Psoas muscle (tissue), 8 donors: ENCODE measurements around the gene ATP6V0A4. TPM values are rescaled to one million over a fixed set of nuclear protein-coding genes. Genes with fewer than 3 reads are reported as not detected.
"Not testable (repeated sequence)": the region's sequence is repeated elsewhere in the genome, so short reads cannot be mapped to it uniquely, and the experiment has no call there.

Experiments used
- ATAC-seq, 4 donors: fragments of 200-7000 bp; cut with Tn5 transposase; one replicate each; pipeline ENCODE4 v1.9.1; 2020; ENCODE audit warnings: moderate library complexity in 3 of 4, mild to moderate bottlenecking in 2 of 4
- DNase-seq, 2 donors: peaks; one replicate each; pipeline ENCODE4 v3.0.0-alpha.2; 2020
- H3K27ac ChIP-seq: fragments of 200-600 bp; one replicate; pipeline ENCODE4 v1.8.0; 2022
- H3K27me3 ChIP-seq, 3 donors: fragments of 200-600 bp in 1 of 3; one replicate each; pipeline versions ENCODE4 v1.6.1 to v1.8.0; 2013 to 2022; ENCODE audit warnings: low read length in 2 of 3, mild to moderate bottlenecking in 2 of 3, moderate library complexity in 1 of 3; ENCODE audit not compliant: insufficient read depth in 3 of 3
- H3K36me3 ChIP-seq, 2 donors: fragments of 200-600 bp in 1 of 2; one replicate each; pipeline versions ENCODE4 v1.6.1 to v1.8.0; 2013 to 2022; ENCODE audit warnings: low read depth in 1 of 2, mild to moderate bottlenecking in 1 of 2, moderate library complexity in 1 of 2; ENCODE audit not compliant: insufficient read depth in 1 of 2
- H3K4me1 ChIP-seq: fragments of 200-600 bp; one replicate; pipeline ENCODE4 v1.8.0; 2022
- H3K4me3 ChIP-seq: fragments of 200-600 bp; one replicate; pipeline ENCODE4 v1.8.0; 2022; ENCODE audit warnings: mild to moderate bottlenecking
- H3K9me3 ChIP-seq: fragments of 200-600 bp; one replicate; pipeline ENCODE4 v1.8.0; 2022
- WGBS, 3 donors: extraction: QIAGEN DNeasy Blood & Tissue Kit; methylation state at CpG; one replicate each; pipeline versions ENCODE4 v1.1.6 to v1.1.7; 2013; 5-methylcytosine and 5-hydroxymethylcytosine counted together
- intact Hi-C, 2 donors: fragments of 100-400 bp; cut with DNase I; formaldehyde crosslinking; loops; one replicate each; pipeline versions ENCODE4 v1.11.0 to v1.14.2; 2022
- polyA plus RNA-seq, 3 donors: library from polyadenylated mRNA; stranded (reverse); fragments of 200-250 nt; gene quantifications; one replicate each; pipeline ENCODE4 v1.2.3, GENCODE V29; 2013
- total RNA-seq, 4 donors: library from RNA; stranded (reverse); fragmentation: NEBNext Ultra II Directional in 2 of 4; extraction: Animal tissue kit (Norgen Biotek cat#: 25700) in 2 of 4; gene quantifications; one replicate each; pipeline versions ENCODE4 v1.2.1 to v1.2.4, GENCODE V29; 2021 to 2023
- TF ChIP-seq, protein P1 (sequence below): fragments of 200-600 bp; IDR thresholded peaks from one replicate; pipeline ENCODE4 v1.8.0; 2022; ENCODE audit warnings: antibody characterized with exemption
- donor health status: healthy with polysubstance abuse.
- donor health status: DM: no; HTN: no; CAD: no; lungs with moderate emphysema.
- donor health status: Bipolar disorder and iron deficiency.
- donor health status: healthy.
- donor health status: DM: yes; HTN: yes; CAD: no.
- donor health status: DM: no; HTN: no; CAD: no.
- donor health status: DM: no; HTN: no; CAD: no.
- donor health status: DM: yes; HTN: yes; CAD: no.

The ATP6V0A4 gene
- total and polyA plus RNA-seq, 7 donors = 0.44 TPM; not detected in 6

DNA sequence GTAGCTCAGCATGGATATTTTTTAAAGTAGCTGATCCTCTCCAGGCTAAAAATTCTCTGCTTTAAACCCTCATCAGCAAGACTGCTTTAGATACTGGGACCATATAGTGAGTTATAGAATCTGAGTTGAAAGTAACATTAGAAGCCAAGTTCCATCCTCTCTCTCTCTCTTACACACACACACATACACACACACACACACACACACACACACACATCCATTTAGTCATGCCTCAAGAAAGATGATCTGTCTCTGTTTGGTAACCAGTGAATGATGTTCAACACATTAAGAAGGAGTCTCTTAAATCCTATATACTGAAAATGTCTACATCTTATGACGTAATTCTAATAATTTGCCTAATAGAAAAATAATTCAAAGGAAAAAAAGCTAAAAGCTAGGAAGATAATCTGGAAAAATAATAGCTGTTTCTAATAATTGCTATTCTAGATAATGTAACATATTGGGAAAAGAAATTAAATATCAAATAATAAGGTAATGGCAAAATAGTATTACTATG, 16.9 kb upstream of the ATP6V0A4 start:
- WGBS, 3 donors = 73 to 80% (median 74%) methylated on average over 1 of the region's 1 CpG

DNA sequence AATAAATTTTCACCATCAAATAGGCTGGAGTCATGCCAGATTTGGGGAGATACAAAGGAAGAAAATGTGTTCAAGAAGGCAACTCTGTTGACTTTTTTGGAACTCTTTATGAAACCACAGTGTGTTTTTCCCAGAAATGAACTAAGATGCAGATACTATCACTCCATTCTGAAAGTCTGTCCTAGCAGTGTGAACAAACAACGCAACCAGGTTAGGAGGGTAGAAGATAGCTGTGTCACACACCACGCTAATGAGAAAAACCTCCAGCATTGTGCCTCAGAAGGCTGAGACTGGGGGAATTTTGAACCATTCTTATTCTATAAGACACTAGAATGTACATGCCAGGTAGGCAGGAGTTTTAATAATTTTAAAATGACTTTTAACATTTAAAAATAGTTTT, 15.9 kb upstream of the ATP6V0A4 start:
- no peak overlapping the region for H3K4me3 ChIP-seq
- intact Hi-C loops = no loop called here
- no peaks in the 10 kb centered on the region for H3K9me3 ChIP-seq
- H3K27me3 ChIP-seq = no peaks in the 10 kb centered on the region
- no peak overlapping the region for H3K27ac ChIP-seq
- H3K4me1 ChIP-seq = no peaks in the 10 kb centered on the region
- no peak for DNase-seq
- TF ChIP-seq, protein P1, sequence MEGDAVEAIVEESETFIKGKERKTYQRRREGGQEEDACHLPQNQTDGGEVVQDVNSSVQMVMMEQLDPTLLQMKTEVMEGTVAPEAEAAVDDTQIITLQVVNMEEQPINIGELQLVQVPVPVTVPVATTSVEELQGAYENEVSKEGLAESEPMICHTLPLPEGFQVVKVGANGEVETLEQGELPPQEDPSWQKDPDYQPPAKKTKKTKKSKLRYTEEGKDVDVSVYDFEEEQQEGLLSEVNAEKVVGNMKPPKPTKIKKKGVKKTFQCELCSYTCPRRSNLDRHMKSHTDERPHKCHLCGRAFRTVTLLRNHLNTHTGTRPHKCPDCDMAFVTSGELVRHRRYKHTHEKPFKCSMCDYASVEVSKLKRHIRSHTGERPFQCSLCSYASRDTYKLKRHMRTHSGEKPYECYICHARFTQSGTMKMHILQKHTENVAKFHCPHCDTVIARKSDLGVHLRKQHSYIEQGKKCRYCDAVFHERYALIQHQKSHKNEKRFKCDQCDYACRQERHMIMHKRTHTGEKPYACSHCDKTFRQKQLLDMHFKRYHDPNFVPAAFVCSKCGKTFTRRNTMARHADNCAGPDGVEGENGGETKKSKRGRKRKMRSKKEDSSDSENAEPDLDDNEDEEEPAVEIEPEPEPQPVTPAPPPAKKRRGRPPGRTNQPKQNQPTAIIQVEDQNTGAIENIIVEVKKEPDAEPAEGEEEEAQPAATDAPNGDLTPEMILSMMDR = no peak
- 81 to 95% (median 91%) methylated on average over 2 of the region's 2 CpGs for WGBS, 3 donors
- ATAC-seq = no peak
- no peaks in the 10 kb centered on the region for H3K36me3 ChIP-seq

More for the DNA sequence above, 16.9 kb upstream of the ATP6V0A4 start:
- H3K4me3 ChIP-seq = no peak overlapping the region
- ATAC-seq (no peak), DNase-seq (no peak)
- H3K27ac ChIP-seq = no peak overlapping the region
- intact Hi-C loops = no loop called here
- H3K4me1 ChIP-seq = no peaks in the 10 kb centered on the region
- no peaks in the 10 kb centered on the region for H3K9me3 ChIP-seq
- no peaks in the 10 kb centered on the region for H3K27me3 ChIP-seq
- TF ChIP-seq, protein P1 = no peak
- H3K36me3 ChIP-seq = no peaks in the 10 kb centered on the region

DNA sequence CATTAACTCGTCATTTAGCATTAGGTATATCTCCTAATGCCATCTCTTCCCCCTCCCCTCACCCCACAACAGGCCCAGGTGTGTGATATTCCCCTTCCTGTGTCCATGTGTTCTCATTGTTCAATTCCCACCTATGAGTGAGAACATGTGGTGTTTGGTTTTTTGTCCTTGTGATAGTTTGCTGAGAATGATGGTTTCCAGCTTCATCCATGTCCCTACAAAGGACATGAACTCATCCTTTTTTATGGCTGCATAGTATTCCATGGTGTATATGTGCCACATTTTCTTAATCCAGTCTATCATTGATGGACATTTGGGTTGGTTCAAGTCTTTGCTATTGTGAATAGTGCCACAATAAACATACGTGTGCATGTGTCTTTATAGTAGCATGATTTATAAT, 13.3 kb upstream of the ATP6V0A4 start:
- intact Hi-C loops, H3K4me3 ChIP-seq, H3K27ac ChIP-seq, H3K27me3 ChIP-seq, ATAC-seq, H3K9me3 ChIP-seq, H3K36me3 ChIP-seq, H3K4me1 ChIP-seq, DNase-seq: not testable (repeated sequence)
- WGBS, 3 donors = 79 to 87% (median 81%) methylated on average over 1 to 2 of the region's 2 CpGs

DNA sequence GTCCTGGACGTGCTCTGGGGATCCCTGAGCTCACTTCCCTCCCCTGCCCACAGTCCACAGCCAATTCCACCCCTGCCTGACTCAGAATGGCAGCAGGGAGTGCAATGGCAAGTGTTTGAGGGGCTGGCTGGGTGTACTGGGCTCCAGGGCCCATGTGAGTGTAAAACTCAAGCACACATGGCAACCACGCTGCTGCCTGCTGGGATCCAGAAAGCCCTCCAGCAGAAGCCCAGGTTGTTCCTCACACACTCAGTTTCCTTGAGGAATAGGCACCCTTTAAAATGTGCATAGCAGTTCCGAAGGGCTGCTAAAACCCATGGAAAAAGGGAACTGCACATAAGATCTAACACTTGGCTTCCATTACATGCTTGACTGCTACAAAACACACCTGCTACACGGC, 11.3 kb upstream of the ATP6V0A4 start:
- H3K4me3 ChIP-seq = no peak overlapping the region
- no peaks in the 10 kb centered on the region for H3K27me3 ChIP-seq
- H3K36me3 ChIP-seq = no peaks in the 10 kb centered on the region
- intact Hi-C loops = no loop called here
- no peak overlapping the region for H3K27ac ChIP-seq
- WGBS, 3 donors = 44 to 71% (median 48%) methylated on average over 4 of the region's 4 CpGs
- no peaks in the 10 kb centered on the region for H3K9me3 ChIP-seq
- no peaks in the 10 kb centered on the region for H3K4me1 ChIP-seq
- DNase-seq (no peak), ATAC-seq (no peak)
- TF ChIP-seq, protein P1 = no peak

- ATAC-seq (no peak), DNase-seq (no peak)
- Histone ChIP-seq H3K36me3 (no peaks in the 10 kb centered on the region), H3K27me3 (no peaks in the 10 kb centered on the region), H3K27ac (no peak overlapping the region), H3K4me1 (no peaks in the 10 kb centered on the region), H3K4me3 (no peak overlapping the region), H3K9me3 (no peaks in the 10 kb centered on the region)
- TF ChIP-seq, protein P1 = no peak
- WGBS, 3 donors = 63 to 66% (median 63%) methylated on average over 1 of the region's 1 CpG
- intact Hi-C loops = no loop called here
These were observed 6.6 kb upstream of the ATP6V0A4 start for GRCh38 chr7:138804618-138805017.
